Measurements from ENCODE around the gene PCDHA11.
"Not testable (repeated sequence)": the region's sequence is repeated elsewhere in the genome, so short reads cannot be mapped to it uniquely, and the experiment has no call there.

Gene PCDHA11, protein sequence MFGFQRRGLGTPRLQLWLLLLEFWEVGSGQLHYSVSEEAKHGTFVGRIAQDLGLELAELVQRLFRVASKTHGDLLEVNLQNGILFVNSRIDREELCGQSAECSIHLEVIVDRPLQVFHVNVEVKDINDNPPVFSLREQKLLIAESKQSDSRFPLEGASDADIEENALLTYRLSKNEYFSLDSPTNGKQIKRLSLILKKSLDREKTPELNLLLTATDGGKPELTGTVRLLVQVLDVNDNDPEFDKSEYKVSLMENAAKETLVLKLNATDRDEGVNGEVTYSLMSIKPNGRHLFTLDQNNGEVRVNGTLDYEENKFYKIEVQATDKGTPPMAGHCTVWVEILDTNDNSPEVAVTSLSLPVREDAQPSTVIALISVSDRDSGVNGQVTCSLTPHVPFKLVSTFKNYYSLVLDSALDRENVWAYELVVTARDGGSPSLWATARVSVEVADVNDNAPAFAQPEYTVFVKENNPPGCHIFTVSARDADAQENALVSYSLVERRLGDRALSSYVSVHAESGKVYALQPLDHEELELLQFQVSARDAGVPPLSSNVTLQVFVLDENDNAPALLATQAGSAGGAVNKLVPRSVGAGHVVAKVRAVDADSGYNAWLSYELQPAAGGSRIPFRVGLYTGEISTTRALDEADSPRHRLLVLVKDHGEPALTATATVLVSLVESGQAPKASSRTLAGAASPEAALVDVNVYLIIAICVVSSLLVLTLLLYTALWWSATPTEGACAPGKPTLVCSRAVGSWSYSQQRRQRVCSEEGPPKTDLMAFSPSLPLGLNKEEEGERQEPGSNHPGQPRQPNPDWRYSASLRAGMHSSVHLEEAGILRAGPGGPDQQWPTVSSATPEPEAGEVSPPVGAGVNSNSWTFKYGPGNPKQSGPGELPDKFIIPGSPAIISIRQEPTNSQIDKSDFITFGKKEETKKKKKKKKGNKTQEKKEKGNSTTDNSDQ

DNA sequence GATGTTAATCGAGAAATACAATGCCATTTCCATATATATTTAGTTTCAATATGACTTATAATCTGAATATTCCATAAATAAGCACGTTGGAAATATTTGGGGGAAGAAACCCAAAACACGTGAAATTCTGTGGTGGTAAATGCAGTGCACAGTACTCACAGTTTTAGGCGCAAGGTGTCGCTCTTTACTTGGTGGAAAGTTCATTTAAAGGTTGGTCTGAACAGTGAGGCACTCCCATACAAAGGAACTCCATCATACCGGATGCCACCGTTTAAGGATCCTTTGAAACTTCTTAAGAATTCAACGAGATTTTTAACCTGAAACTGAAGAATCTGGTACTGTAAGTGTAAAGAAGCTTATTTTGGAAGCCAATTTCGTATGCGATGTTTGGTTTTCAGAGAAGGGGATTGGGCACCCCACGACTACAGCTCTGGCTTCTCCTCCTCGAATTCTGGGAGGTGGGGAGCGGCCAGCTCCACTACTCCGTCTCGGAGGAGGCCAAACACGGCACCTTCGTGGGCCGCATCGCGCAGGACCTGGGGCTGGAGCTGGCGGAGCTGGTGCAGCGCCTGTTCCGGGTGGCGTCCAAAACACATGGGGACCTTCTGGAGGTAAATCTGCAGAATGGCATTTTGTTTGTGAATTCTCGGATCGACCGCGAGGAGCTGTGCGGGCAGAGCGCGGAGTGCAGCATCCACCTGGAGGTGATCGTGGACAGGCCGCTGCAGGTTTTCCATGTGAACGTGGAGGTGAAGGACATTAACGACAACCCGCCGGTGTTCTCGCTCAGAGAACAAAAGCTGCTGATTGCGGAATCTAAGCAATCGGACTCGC lies at the start of gene PCDHA11:
TSS of gene PCDHA11 (plus strand) at position 237 of the 834 bp plus-strand sequence. CDS start at position 384, 147 bp downstream.
- Histone ChIP-seq H3K4me1 (ENCODE audit: control insufficient read depth in 1 of 2, insufficient read depth in 2 of 2, low read length in 2 of 2) (no peaks in the 10 kb centered on the region), H3K36me3 (ENCODE audit: control insufficient read depth in 1 of 2, insufficient read depth in 2 of 2, low read length in 2 of 2) (no peaks in the 10 kb centered on the region), H3K27me3 (ENCODE audit: control insufficient read depth in 1 of 2, insufficient read depth in 2 of 2, low read length in 2 of 2) (no peaks in the 10 kb centered on the region), H3K9me3 (ENCODE audit: control insufficient read depth in 1 of 2, low read length in 2 of 2) (peaks cover 6 to 22% of the 10 kb centered on the region in 2 donors), H3K4me3 (ENCODE audit: low read depth in 1 of 2, low read length in 2 of 2) (peak within 1 kb of the TSS in 1 of 2 donors; percentile 14), H3K27ac (ENCODE audit: low read depth, low read length) (no peak within 1 kb of the TSS), H3K9ac (ENCODE audit: low read depth in 1 of 2, low read length in 2 of 2) (no peak within 1 kb of the TSS)

DNA sequence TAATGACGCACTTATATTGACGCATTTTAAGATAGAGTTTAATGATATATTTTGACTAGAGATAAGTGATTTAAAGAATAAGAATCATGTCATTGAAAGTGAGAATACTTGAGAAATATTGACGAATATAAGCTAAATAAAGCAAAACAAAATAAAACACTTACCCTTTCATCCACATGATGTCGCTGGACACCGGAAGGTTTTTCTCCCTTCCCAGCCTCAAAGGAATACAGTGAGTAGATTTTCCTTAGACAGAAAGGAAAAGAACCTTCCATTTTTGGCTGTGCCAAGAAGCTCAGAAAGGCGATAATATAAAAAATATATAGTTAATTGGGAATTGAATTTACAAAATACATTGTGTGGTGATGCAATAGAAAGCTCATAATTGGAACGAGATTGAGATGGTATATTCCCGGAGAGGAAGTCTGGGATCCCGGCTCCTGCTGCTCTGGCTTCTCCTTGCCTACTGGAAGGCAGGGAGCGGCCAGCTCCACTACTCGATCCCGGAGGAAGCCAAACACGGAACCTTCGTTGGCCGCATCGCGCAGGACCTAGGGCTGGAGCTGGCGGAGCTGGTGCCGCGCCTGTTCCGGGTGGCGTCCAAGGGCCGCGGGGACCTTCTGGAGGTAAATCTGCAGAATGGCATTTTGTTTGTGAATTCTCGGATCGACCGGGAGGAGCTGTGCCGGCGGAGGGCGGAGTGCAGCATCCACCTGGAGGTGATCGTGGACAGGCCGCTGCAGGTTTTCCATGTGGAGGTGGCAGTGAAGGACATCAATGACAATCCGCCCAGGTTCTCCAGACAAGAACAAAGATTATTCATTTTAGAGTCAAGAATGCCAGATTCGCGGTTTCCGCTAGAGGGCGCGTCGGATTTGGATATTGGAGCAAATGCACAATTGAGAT lies 47.1 kb upstream of the PCDHA11 start, which contains the start of gene PCDHA5:
TSS of gene PCDHA5 (plus strand) at position 239 of the 906 bp plus-strand sequence.
- Histone ChIP-seq H3K9ac (ENCODE audit: low read depth in 1 of 2, low read length in 2 of 2) (no peak within 1 kb of the TSS), H3K4me3 (ENCODE audit: low read depth in 1 of 2, low read length in 2 of 2) (no peak within 1 kb of the TSS), H3K9me3 (ENCODE audit: control insufficient read depth in 1 of 2, low read length in 2 of 2) (peaks cover 4 to 9% of the 10 kb centered on the region in 2 donors), H3K27ac (ENCODE audit: low read depth, low read length) (no peak within 1 kb of the TSS), H3K27me3 (ENCODE audit: control insufficient read depth in 1 of 2, insufficient read depth in 2 of 2, low read length in 2 of 2) (no peaks in the 10 kb centered on the region), H3K36me3 (ENCODE audit: control insufficient read depth in 1 of 2, insufficient read depth in 2 of 2, low read length in 2 of 2) (no peaks in the 10 kb centered on the region), H3K4me1 (ENCODE audit: control insufficient read depth in 1 of 2, insufficient read depth in 2 of 2, low read length in 2 of 2) (no peaks in the 10 kb centered on the region)

DNA sequence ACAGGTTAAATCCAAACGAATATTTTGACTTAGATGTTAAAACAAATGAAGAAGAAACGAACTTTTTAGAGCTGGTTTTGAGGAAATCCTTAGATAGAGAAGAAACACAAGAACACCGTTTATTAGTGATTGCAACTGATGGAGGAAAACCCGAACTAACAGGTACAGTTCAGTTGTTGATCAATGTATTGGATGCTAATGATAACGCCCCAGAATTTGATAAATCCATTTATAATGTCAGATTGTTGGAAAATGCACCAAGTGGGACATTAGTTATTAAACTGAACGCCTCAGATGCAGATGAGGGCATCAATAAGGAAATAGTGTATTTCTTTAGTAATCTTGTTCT lies 46.5 kb upstream of the PCDHA11 start:
- H3K4me1 ChIP-seq (ENCODE audit: control insufficient read depth in 1 of 2, insufficient read depth in 2 of 2, low read length in 2 of 2): no peaks in the 10 kb centered on the region
- no peaks in the 10 kb centered on the region for H3K36me3 ChIP-seq (ENCODE audit: control insufficient read depth in 1 of 2, insufficient read depth in 2 of 2, low read length in 2 of 2)
- no peak overlapping the region for H3K4me3 ChIP-seq (ENCODE audit: low read depth in 1 of 2, low read length in 2 of 2)
- peaks cover 4 to 9% of the 10 kb centered on the region in 2 donors for H3K9me3 ChIP-seq (ENCODE audit: control insufficient read depth in 1 of 2, low read length in 2 of 2)
- H3K27ac ChIP-seq (ENCODE audit: low read depth, low read length): no peak overlapping the region
- no peaks in the 10 kb centered on the region for H3K27me3 ChIP-seq (ENCODE audit: control insufficient read depth in 1 of 2, insufficient read depth in 2 of 2, low read length in 2 of 2)
- H3K9ac ChIP-seq (ENCODE audit: low read depth in 1 of 2, low read length in 2 of 2): no peak overlapping the region

DNA sequence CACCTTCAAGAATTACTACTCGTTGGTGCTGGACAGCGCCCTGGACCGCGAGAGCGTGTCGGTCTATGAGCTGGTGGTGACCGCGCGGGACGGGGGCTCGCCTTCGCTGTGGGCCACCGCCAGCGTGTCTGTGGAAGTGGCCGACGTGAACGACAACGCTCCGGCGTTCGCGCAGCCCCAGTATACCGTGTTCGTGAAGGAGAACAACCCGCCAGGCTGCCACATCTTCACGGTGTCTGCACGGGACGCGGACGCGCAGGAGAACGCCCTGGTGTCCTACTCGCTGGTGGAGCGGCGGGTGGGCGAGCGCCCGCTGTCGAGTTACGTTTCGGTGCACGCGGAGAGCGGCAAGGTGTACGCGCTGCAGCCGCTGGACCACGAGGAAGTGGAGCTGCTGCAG lies 45.8 kb upstream of the PCDHA11 start:
- H3K4me1 ChIP-seq (ENCODE audit: control insufficient read depth in 1 of 2, insufficient read depth in 2 of 2, low read length in 2 of 2); H3K27ac ChIP-seq (ENCODE audit: low read depth, low read length); H3K9me3 ChIP-seq (ENCODE audit: control insufficient read depth in 1 of 2, low read length in 2 of 2); H3K36me3 ChIP-seq (ENCODE audit: control insufficient read depth in 1 of 2, insufficient read depth in 2 of 2, low read length in 2 of 2); H3K4me3 ChIP-seq (ENCODE audit: low read depth in 1 of 2, low read length in 2 of 2); H3K9ac ChIP-seq (ENCODE audit: low read depth in 1 of 2, low read length in 2 of 2); H3K27me3 ChIP-seq (ENCODE audit: control insufficient read depth in 1 of 2, insufficient read depth in 2 of 2, low read length in 2 of 2): not testable (repeated sequence)

DNA sequence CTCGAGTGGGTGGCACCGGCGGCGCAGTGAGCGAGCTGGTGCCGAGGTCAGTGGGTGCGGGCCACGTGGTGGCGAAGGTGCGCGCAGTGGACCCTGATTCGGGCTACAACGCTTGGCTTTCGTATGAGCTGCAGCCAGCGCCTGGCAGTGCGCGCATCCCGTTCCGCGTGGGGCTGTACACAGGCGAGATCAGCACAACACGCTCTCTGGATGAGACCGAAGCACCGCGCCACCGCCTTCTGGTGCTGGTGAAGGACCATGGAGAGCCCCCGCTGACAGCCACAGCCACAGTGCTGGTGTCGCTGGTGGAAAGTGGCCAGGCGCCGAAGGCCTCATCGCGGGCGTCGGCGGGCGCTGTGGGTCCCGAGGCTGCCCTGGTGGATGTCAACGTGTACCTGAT lies 45.3 kb upstream of the PCDHA11 start:
- Histone ChIP-seq H3K27me3 (ENCODE audit: control insufficient read depth in 1 of 2, insufficient read depth in 2 of 2, low read length in 2 of 2) (no peaks in the 10 kb centered on the region), H3K4me1 (ENCODE audit: control insufficient read depth in 1 of 2, insufficient read depth in 2 of 2, low read length in 2 of 2) (no peaks in the 10 kb centered on the region), H3K9ac (ENCODE audit: low read depth in 1 of 2, low read length in 2 of 2) (no peak overlapping the region), H3K9me3 (ENCODE audit: control insufficient read depth in 1 of 2, low read length in 2 of 2) (peaks cover 9 to 12% of the 10 kb centered on the region in 2 donors), H3K27ac (ENCODE audit: low read depth, low read length) (no peak overlapping the region), H3K36me3 (ENCODE audit: control insufficient read depth in 1 of 2, insufficient read depth in 2 of 2, low read length in 2 of 2) (no peaks in the 10 kb centered on the region), H3K4me3 (ENCODE audit: low read depth in 1 of 2, low read length in 2 of 2) (no peak overlapping the region)

DNA sequence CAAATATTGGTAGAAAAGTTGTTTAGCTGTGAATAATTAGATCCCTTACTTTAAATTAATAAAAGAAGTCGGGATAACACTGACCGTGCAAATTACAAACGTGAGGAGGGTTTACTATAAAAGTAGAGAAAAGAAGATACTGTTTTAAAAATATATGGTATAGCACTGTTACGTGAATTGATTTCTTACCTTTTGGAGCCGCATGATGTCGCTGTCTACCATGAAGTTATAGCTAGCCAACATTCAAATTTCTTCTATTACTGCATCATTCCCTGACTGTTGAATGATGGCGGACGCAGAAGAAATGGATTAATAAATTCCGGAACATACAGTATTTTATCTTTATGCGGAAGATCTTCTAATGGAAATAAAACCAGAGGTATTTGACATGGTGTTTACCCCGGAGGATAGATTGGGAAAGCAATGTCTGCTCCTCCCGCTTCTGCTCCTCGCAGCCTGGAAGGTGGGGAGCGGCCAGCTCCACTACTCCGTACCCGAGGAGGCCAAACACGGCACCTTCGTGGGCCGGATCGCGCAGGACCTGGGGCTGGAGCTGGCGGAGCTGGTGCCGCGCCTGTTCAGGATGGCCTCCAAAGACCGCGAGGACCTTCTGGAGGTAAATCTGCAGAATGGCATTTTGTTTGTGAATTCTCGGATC lies 40.9 kb upstream of the PCDHA11 start, which contains the start of gene PCDHA6:
TSS of gene PCDHA6 (plus strand) at position 257 of the 658 bp plus-strand sequence. CDS start at position 389, 132 bp downstream.
- H3K4me3 ChIP-seq (ENCODE audit: low read depth in 1 of 2, low read length in 2 of 2): no peak within 1 kb of the TSS

DNA sequence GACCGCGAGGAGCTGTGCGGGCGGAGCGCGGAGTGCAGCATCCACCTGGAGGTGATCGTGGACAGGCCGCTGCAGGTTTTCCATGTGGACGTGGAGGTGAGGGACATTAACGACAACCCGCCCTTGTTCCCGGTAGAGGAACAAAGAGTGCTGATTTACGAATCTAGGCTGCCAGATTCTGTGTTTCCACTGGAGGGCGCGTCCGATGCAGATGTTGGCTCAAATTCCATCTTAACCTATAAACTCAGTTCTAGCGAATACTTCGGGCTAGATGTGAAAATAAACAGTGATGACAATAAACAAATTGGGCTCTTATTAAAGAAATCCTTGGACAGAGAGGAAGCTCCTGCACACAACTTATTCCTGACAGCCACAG lies 40.4 kb upstream of the PCDHA11 start:
- Histone ChIP-seq H3K4me1 (ENCODE audit: control insufficient read depth in 1 of 2, insufficient read depth in 2 of 2, low read length in 2 of 2) (no peaks in the 10 kb centered on the region), H3K4me3 (ENCODE audit: low read depth in 1 of 2, low read length in 2 of 2) (no peak overlapping the region), H3K27ac (ENCODE audit: low read depth, low read length) (no peak overlapping the region), H3K9ac (ENCODE audit: low read depth in 1 of 2, low read length in 2 of 2) (no peak overlapping the region), H3K27me3 (ENCODE audit: control insufficient read depth in 1 of 2, insufficient read depth in 2 of 2, low read length in 2 of 2) (no peaks in the 10 kb centered on the region), H3K9me3 (ENCODE audit: control insufficient read depth in 1 of 2, low read length in 2 of 2) (peaks cover 16 to 19% of the 10 kb centered on the region in 2 donors), H3K36me3 (ENCODE audit: control insufficient read depth in 1 of 2, insufficient read depth in 2 of 2, low read length in 2 of 2) (no peaks in the 10 kb centered on the region)

More for the DNA sequence above, 40.9 kb upstream of the PCDHA11 start, which contains the start of gene PCDHA6:
- no peak within 1 kb of the TSS for H3K9ac ChIP-seq (ENCODE audit: low read depth in 1 of 2, low read length in 2 of 2)
- H3K4me1 ChIP-seq (ENCODE audit: control insufficient read depth in 1 of 2, insufficient read depth in 2 of 2, low read length in 2 of 2): no peaks in the 10 kb centered on the region
- H3K36me3 ChIP-seq (ENCODE audit: control insufficient read depth in 1 of 2, insufficient read depth in 2 of 2, low read length in 2 of 2): no peaks in the 10 kb centered on the region
- no peaks in the 10 kb centered on the region for H3K27me3 ChIP-seq (ENCODE audit: control insufficient read depth in 1 of 2, insufficient read depth in 2 of 2, low read length in 2 of 2)
- H3K27ac ChIP-seq (ENCODE audit: low read depth, low read length): no peak within 1 kb of the TSS
- peaks cover 16 to 20% of the 10 kb centered on the region in 2 donors for H3K9me3 ChIP-seq (ENCODE audit: control insufficient read depth in 1 of 2, low read length in 2 of 2)

DNA sequence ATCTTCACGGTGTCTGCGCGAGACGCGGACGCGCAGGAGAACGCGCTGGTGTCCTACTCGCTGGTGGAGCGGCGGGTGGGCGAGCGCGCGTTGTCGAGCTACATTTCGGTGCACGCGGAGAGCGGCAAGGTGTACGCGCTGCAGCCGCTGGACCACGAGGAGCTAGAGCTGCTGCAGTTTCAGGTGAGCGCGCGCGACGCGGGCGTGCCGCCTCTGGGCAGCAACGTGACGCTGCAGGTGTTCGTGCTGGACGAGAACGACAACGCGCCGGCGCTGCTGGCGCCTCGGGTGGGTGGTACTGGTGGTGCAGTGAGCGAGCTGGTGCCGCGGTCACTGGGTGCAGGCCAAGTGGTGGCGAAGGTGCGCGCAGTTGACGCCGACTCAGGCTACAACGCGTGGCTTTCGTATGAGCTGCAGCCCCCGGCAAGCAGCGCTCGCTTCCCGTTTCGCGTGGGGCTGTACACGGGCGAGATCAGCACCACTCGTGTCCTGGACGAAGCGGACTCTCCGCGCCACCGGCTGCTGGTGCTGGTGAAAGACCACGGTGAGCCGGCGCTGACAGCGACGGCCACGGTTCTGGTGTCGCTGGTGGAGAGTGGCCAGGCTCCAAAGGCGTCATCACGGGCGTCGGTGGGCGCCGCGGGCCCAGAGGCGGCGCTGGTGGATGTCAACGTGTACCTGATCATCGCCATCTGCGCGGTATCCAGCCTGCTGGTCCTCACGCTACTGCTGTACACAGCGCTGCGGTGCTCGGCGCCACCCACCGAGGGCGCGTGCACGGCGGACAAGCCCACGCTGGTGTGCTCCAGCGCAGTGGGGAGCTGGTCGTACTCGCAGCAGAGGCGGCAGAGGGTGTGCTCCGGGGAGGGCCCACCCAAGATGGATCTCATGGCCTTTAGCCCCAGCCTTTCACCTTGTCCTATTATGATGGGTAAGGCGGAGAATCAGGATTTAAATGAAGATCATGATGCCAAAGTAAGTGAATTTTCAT lies 39.0 kb upstream of the PCDHA11 start:
- not testable (repeated sequence) for H3K9ac ChIP-seq (ENCODE audit: low read depth in 1 of 2, low read length in 2 of 2); H3K36me3 ChIP-seq (ENCODE audit: control insufficient read depth in 1 of 2, insufficient read depth in 2 of 2, low read length in 2 of 2); H3K4me3 ChIP-seq (ENCODE audit: low read depth in 1 of 2, low read length in 2 of 2); H3K27ac ChIP-seq (ENCODE audit: low read depth, low read length); H3K27me3 ChIP-seq (ENCODE audit: control insufficient read depth in 1 of 2, insufficient read depth in 2 of 2, low read length in 2 of 2); H3K4me1 ChIP-seq (ENCODE audit: control insufficient read depth in 1 of 2, insufficient read depth in 2 of 2, low read length in 2 of 2)
- H3K9me3 ChIP-seq (ENCODE audit: control insufficient read depth in 1 of 2, low read length in 2 of 2): peaks cover 16 to 23% of the 10 kb centered on the region in 2 donors

All from duodenal mucosa (tissue), 2 donors.